Measurements from ENCODE around the gene NNMT. TPM values are rescaled to one million over a fixed set of nuclear protein-coding genes. Genes with fewer than 3 reads are reported as not detected.

Gene NNMT
- total and polyA plus RNA-seq, 4 donors = 405 to 1,814 (median 730) TPM

GRCh38 chr11:114362326-114362725, 66.1 kb downstream of the NNMT start:
- Histone ChIP-seq H3K27ac (ENCODE audit: low read depth in 1 of 2, low read length in 2 of 2) (no peak overlapping the region), H3K4me3 (ENCODE audit: low read length in 2 of 2) (no peak overlapping the region), H3K9me3 (ENCODE audit: control insufficient read depth, low read length) (no peaks in the 10 kb centered on the region), H3K4me1 (ENCODE audit: control insufficient read depth in 1 of 2, insufficient read depth in 2 of 2, low read length in 2 of 2) (peaks cover 0 to 6% of the 10 kb centered on the region in 2 donors), H3K27me3 (ENCODE audit: control insufficient read depth in 1 of 2, insufficient read depth in 2 of 2, low read length in 1 of 2) (no peaks in the 10 kb centered on the region), H3K36me3 (ENCODE audit: control insufficient read depth in 1 of 2, insufficient read depth in 2 of 2, low read length in 1 of 2) (no peaks in the 10 kb centered on the region)
- no peak for DNase-seq
- WGBS, 2 donors = 92 to 94% methylated on average over 4 of the region's 4 CpGs
- intact Hi-C loops (cut with DNase I) = no loop called here
- no peak for ATAC-seq (ENCODE audit: low FRiP score)

- no peak for ATAC-seq (ENCODE audit: low FRiP score)
Measured at GRCh38 chr11:114362958-114363357, 66.8 kb downstream of the NNMT start.

More at GRCh38 chr11:114362958-114363357, 66.8 kb downstream of the NNMT start:
- Histone ChIP-seq H3K27me3 (ENCODE audit: control insufficient read depth in 1 of 2, insufficient read depth in 2 of 2, low read length in 1 of 2) (no peaks in the 10 kb centered on the region), H3K27ac (ENCODE audit: low read depth in 1 of 2, low read length in 2 of 2) (no peak overlapping the region), H3K9me3 (ENCODE audit: control insufficient read depth, low read length) (no peaks in the 10 kb centered on the region), H3K4me3 (ENCODE audit: low read length in 2 of 2) (no peak overlapping the region), H3K36me3 (ENCODE audit: control insufficient read depth in 1 of 2, insufficient read depth in 2 of 2, low read length in 1 of 2) (no peaks in the 10 kb centered on the region), H3K4me1 (ENCODE audit: control insufficient read depth in 1 of 2, insufficient read depth in 2 of 2, low read length in 2 of 2) (peaks cover 0 to 6% of the 10 kb centered on the region in 2 donors)
- intact Hi-C loops (cut with DNase I) = no loop called here
- no peak for DNase-seq
- 55 to 58% methylated on average over 3 of the region's 3 CpGs for WGBS, 2 donors

Other genes with a start within 250 kb of the NNMT start
- 100 to 1,000 TPM in 1 of 2 donors, 10 to 100 TPM in 1; 54.5 to 283 TPM for gene ZBTB16, start 236.7 kb upstream of the NNMT start, total RNA-seq
- 10 to 100 TPM; 32.9 to 94.5 TPM for gene ZBTB16, start 236.7 kb upstream of the NNMT start, polyA plus RNA-seq
- 1 to 10 TPM; 4.4 to 4.9 TPM for gene C11orf71, start 104.1 kb downstream of the NNMT start, total RNA-seq
- 1 to 10 TPM; 4.4 to 6.1 TPM for gene C11orf71, start 104.1 kb downstream of the NNMT start, polyA plus RNA-seq
- 10 to 100 TPM; 37.1 to 37.9 TPM for gene RBM7, start 104.3 kb downstream of the NNMT start, total RNA-seq
- gene RBM7, start 104.3 kb downstream of the NNMT start, polyA plus RNA-seq = 10 to 100 TPM; 19.9 to 22.3 TPM
- 100 to 1,000 TPM; 103 to 109 TPM for gene REXO2, start 143.1 kb downstream of the NNMT start, total RNA-seq
- gene REXO2, start 143.1 kb downstream of the NNMT start, polyA plus RNA-seq = 100 to 1,000 TPM in 1 of 2 donors, 10 to 100 TPM in 1; 96.3 to 105 TPM